GM12891 (cell line): ENCODE results near the gene RDX.

Experiments
- POLR2A ChIP-seq: IDR thresholded peaks from 2 replicates; pipeline ENCODE4 v1.6.1; 2011; ENCODE audit warnings: low read depth, low read length, control low read depth
- POLR2AphosphoS5 ChIP-seq: IDR thresholded peaks from 2 replicates; pipeline ENCODE4 v1.6.1; 2011; ENCODE audit warnings: low read depth, low read length, control low read depth

GRCh38 chr11:110295086-110295485 is 1.3 kb downstream of the RDX start:
- TF ChIP-seq POLR2A, result no peak
- TF ChIP-seq POLR2AphosphoS5, result no peak
